ENCODE data around the gene RNF25. TPM values are rescaled to one million over a fixed set of nuclear protein-coding genes. Genes with fewer than 3 reads are reported as not detected.

The RNF25 gene
- total RNA-seq, 1 experiment from 2014 or later: 27.2 TPM

DNA sequence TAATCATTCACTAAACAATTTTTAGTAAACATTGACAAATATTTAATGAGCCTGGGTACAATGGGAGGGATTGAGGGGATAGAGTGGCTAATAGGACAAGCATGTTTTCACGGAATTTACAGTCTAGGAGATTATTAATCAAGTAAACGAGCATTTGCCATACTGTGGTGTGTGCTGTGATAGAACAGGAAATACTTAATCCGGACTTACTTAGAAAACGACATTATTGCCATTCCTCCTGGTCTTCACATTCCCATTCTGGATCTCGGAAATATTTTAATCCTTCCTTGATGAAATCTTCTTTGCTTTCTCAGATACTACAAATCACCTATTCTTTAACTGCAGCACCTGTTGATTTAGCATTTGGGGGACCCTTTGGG, 39.7 kb upstream of the RNF25 start:
- no peaks in the 10 kb centered on the region for H3K27me3 ChIP-seq (ENCODE audit: insufficient read depth, low read depth)
- H2AFZ ChIP-seq: peak overlapping the region; percentile 89
- H3K27ac ChIP-seq: peak overlapping the region; percentile 55
- DNase-seq: no peak
- no peaks in the 10 kb centered on the region for H3K9me2 ChIP-seq (ENCODE audit: insufficient read depth)
- no peaks in the 10 kb centered on the region for H3F3A ChIP-seq (ENCODE audit: insufficient read depth, low read depth)
- intact Hi-C loops (cut with micrococcal nuclease; ENCODE audit: unreplicated experiment): no loop called here
- H4K20me1 ChIP-seq (ENCODE audit: insufficient read depth): peaks cover 3% of the 10 kb centered on the region; the same call in 1 of the 2 replicates
- H3K4me1 ChIP-seq (replicated peaks; ENCODE audit: insufficient read depth): peaks cover 14% of the 10 kb centered on the region
- H3K4me3 ChIP-seq: peak overlapping the region; percentile 95
- TF ChIP-seq EZH2 (IDR thresholded peaks at IDR 0.05; ENCODE audit: low read depth): no peak
- TF ChIP-seq, protein P1, sequence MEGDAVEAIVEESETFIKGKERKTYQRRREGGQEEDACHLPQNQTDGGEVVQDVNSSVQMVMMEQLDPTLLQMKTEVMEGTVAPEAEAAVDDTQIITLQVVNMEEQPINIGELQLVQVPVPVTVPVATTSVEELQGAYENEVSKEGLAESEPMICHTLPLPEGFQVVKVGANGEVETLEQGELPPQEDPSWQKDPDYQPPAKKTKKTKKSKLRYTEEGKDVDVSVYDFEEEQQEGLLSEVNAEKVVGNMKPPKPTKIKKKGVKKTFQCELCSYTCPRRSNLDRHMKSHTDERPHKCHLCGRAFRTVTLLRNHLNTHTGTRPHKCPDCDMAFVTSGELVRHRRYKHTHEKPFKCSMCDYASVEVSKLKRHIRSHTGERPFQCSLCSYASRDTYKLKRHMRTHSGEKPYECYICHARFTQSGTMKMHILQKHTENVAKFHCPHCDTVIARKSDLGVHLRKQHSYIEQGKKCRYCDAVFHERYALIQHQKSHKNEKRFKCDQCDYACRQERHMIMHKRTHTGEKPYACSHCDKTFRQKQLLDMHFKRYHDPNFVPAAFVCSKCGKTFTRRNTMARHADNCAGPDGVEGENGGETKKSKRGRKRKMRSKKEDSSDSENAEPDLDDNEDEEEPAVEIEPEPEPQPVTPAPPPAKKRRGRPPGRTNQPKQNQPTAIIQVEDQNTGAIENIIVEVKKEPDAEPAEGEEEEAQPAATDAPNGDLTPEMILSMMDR (conservative IDR thresholded peaks at IDR 0.05): no peak
- ChIA-PET CTCF (interaction anchor here (1.2 kb wide), 1 partner anchor 52 kb away, joined by 6 read pairs; the partner anchor contains the start of genes BCS1L and ZNF142), POLR2A (ENCODE audit: unreplicated experiment) (interaction anchor here (0.7 kb wide), 4 partner anchors 10 to 977 kb away, joined by 3 to 4 read pairs (median 3); no protein-coding TSS in a partner anchor)
- H3K79me2 ChIP-seq (ENCODE audit: low read depth): peaks cover 53% of the 10 kb centered on the region
- no peaks in the 10 kb centered on the region for H3K9me3 ChIP-seq (ENCODE audit: insufficient read depth, low read depth)
- no TSS peak for BruUV-seq (replicated peaks)
- H3K4me2 ChIP-seq: peak overlapping the region; percentile 93
- H3K36me3 ChIP-seq (ENCODE audit: low read depth): no peaks in the 10 kb centered on the region; the same call in 1 of the 2 replicates

DNA sequence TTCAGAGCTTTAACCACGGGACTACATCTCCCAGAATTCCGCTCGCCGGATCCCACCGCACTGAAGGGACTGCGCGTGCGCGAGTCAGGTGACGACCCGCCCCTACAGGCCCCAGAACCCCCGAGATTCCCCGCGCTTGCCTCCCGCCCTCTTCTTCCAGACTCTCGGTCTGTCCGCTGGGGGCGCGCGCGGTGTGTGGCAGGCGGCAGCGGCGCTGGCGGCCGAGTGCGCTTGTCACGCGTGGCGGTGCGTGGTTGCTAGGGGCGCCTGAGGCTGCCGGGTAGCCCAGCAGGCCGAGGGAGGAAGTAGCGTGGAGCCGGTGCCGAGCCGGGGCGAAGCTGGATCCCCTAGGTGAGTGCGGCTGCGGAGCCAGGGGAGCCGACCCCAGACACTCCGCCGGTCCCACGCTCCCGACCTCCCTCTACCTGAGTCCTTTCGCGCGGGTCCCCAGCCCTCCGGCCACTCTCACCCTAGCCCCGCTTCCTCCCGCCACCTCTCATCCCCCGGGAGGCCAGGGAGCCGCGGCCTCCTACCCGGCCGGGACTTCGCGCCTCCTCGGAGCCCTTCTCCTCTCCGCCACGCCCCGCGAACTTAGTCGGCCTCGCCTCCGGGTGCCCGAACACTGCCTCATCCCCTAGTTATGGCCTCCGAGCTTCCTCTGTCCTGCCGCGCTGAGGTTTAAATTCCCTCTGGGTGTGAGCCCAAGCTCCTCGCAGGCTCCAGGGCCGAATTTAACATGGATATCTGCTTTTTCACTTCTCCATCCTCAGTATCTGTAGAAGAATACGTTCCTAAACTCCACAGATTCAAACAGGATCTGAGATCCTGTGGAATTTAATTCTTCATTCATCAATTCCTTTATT, 39.1 kb upstream of the RNF25 start, which contains the start of gene TTLL4:
TSS of gene TTLL4 (plus strand) at position 149 of the 863 bp plus-strand sequence. CDS start 26,842 bp downstream, outside the sequence.
- Histone ChIP-seq H3K9me2 (ENCODE audit: insufficient read depth) (no peaks in the 10 kb centered on the region), H3K4me2 (peak within 1 kb of the TSS; percentile 93), H3K36me3 (ENCODE audit: low read depth) (no peaks in the 10 kb centered on the region; the same call in 1 of the 2 replicates), H3K4me3 (peak within 1 kb of the TSS; percentile 95), H3K27ac (peak within 1 kb of the TSS; percentile 55), H3K4me1 (replicated peaks; ENCODE audit: insufficient read depth) (peaks cover 13% of the 10 kb centered on the region), H3F3A (ENCODE audit: insufficient read depth, low read depth) (no peaks in the 10 kb centered on the region), H3K9me3 (ENCODE audit: insufficient read depth, low read depth) (no peaks in the 10 kb centered on the region), H2AFZ (peak within 1 kb of the TSS; percentile 89), H4K20me1 (ENCODE audit: insufficient read depth) (peaks cover 3% of the 10 kb centered on the region; the same call in 1 of the 2 replicates), H3K27me3 (ENCODE audit: insufficient read depth, low read depth) (no peaks in the 10 kb centered on the region), H3K79me2 (ENCODE audit: low read depth) (peaks cover 47% of the 10 kb centered on the region)
- ChIA-PET POLR2A (ENCODE audit: unreplicated experiment) (interaction anchor here (0.5 to 0.7 kb wide), 7 partner anchors 9 to 978 kb away, joined by 3 to 10 read pairs (median 3); no protein-coding TSS in a partner anchor), CTCF (interaction anchor here (0.5 to 1.3 kb wide), 6 partner anchors 21 to 633 kb away, joined by 3 to 6 read pairs (median 4); partner anchors contain the start of genes BCS1L and ZNF142)
- no peak for TF ChIP-seq EZH2 (IDR thresholded peaks at IDR 0.05; ENCODE audit: low read depth)
- TF ChIP-seq, protein P1 (conservative IDR thresholded peaks at IDR 0.05): peak; percentile 79
- BruUV-seq (replicated peaks): no TSS peak
- peak; percentile 79 to 96 for DNase-seq
- intact Hi-C loops (cut with micrococcal nuclease; ENCODE audit: unreplicated experiment): loop anchor here (1.0 kb wide), 1 partner anchor 136 kb away; no protein-coding TSS in a partner anchor

- Histone ChIP-seq H3K4me2 (peak overlapping the region; percentile 93), H3K27me3 (ENCODE audit: insufficient read depth, low read depth) (no peaks in the 10 kb centered on the region), H3K4me1 (replicated peaks; ENCODE audit: insufficient read depth) (peaks cover 13% of the 10 kb centered on the region), H3K36me3 (ENCODE audit: low read depth) (no peaks in the 10 kb centered on the region), H3K27ac (no peak overlapping the region), H3F3A (ENCODE audit: insufficient read depth, low read depth) (no peaks in the 10 kb centered on the region), H3K9me2 (ENCODE audit: insufficient read depth) (no peaks in the 10 kb centered on the region), H2AFZ (peak overlapping the region; percentile 89; the same call in 1 of the 2 replicates), H3K4me3 (peak overlapping the region; percentile 95; the same call in 1 of the 2 replicates), H3K79me2 (ENCODE audit: low read depth) (peaks cover 43% of the 10 kb centered on the region), H4K20me1 (ENCODE audit: insufficient read depth) (peaks cover 3% of the 10 kb centered on the region; the same call in 1 of the 2 replicates), H3K9me3 (ENCODE audit: insufficient read depth, low read depth) (no peaks in the 10 kb centered on the region)
- DNase-seq: no peak
- no TSS peak for BruUV-seq (replicated peaks)
- intact Hi-C loops (cut with micrococcal nuclease; ENCODE audit: unreplicated experiment): loop anchor here (1.0 kb wide), 1 partner anchor 137 kb away; no protein-coding TSS in a partner anchor
- TF ChIP-seq EZH2 (IDR thresholded peaks at IDR 0.05; ENCODE audit: low read depth): no peak
- TF ChIP-seq, protein P1 (conservative IDR thresholded peaks at IDR 0.05): no peak
- POLR2A ChIA-PET (ENCODE audit: unreplicated experiment): interaction anchor here (0.5 to 0.6 kb wide), 2 partner anchors 91 to 119 kb away, joined by 3 to 10 read pairs; no protein-coding TSS in a partner anchor
- CTCF ChIA-PET: interaction anchor here (0.5 to 1.3 kb wide), 6 partner anchors 21 to 632 kb away, joined by 3 to 7 read pairs (median 4); partner anchors contain the start of genes BCS1L and ZNF142
These were observed 38.5 kb upstream of the RNF25 start for GRCh38 chr2:218710334-218710686.

Data from PC-9 (cell line).